ENCODE data around the gene GRB10.

DNA sequence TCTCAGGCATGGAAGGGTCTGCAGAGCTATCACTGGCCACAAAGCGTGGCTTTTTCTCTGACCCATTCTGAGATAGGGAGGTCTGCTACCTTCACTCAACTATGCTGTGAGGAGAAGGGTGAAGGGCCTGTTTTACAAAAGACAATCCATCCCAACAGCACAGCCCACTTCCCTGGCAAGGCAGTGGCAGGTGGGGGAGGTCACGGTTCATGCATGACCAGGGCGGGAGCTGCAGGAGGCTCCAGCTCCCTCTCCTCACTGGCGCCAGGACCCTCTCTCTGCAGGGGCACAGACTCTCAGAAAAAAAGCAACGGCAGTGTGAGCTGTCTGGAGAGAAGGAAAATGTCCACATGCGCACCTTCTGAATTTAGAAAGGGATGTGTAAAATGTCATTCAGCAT is 28.5 kb downstream of the GRB10 start:
- TF ChIP-seq, protein P1, sequence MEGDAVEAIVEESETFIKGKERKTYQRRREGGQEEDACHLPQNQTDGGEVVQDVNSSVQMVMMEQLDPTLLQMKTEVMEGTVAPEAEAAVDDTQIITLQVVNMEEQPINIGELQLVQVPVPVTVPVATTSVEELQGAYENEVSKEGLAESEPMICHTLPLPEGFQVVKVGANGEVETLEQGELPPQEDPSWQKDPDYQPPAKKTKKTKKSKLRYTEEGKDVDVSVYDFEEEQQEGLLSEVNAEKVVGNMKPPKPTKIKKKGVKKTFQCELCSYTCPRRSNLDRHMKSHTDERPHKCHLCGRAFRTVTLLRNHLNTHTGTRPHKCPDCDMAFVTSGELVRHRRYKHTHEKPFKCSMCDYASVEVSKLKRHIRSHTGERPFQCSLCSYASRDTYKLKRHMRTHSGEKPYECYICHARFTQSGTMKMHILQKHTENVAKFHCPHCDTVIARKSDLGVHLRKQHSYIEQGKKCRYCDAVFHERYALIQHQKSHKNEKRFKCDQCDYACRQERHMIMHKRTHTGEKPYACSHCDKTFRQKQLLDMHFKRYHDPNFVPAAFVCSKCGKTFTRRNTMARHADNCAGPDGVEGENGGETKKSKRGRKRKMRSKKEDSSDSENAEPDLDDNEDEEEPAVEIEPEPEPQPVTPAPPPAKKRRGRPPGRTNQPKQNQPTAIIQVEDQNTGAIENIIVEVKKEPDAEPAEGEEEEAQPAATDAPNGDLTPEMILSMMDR (IDR thresholded peaks at IDR 0.05) = no peak
- no peak for TF ChIP-seq POLR2A (IDR thresholded peaks at IDR 0.05)

All from testis (tissue), 2 donors.